ENCODE results near the gene SNRK.

Gene SNRK, protein sequence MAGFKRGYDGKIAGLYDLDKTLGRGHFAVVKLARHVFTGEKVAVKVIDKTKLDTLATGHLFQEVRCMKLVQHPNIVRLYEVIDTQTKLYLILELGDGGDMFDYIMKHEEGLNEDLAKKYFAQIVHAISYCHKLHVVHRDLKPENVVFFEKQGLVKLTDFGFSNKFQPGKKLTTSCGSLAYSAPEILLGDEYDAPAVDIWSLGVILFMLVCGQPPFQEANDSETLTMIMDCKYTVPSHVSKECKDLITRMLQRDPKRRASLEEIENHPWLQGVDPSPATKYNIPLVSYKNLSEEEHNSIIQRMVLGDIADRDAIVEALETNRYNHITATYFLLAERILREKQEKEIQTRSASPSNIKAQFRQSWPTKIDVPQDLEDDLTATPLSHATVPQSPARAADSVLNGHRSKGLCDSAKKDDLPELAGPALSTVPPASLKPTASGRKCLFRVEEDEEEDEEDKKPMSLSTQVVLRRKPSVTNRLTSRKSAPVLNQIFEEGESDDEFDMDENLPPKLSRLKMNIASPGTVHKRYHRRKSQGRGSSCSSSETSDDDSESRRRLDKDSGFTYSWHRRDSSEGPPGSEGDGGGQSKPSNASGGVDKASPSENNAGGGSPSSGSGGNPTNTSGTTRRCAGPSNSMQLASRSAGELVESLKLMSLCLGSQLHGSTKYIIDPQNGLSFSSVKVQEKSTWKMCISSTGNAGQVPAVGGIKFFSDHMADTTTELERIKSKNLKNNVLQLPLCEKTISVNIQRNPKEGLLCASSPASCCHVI

DNA sequence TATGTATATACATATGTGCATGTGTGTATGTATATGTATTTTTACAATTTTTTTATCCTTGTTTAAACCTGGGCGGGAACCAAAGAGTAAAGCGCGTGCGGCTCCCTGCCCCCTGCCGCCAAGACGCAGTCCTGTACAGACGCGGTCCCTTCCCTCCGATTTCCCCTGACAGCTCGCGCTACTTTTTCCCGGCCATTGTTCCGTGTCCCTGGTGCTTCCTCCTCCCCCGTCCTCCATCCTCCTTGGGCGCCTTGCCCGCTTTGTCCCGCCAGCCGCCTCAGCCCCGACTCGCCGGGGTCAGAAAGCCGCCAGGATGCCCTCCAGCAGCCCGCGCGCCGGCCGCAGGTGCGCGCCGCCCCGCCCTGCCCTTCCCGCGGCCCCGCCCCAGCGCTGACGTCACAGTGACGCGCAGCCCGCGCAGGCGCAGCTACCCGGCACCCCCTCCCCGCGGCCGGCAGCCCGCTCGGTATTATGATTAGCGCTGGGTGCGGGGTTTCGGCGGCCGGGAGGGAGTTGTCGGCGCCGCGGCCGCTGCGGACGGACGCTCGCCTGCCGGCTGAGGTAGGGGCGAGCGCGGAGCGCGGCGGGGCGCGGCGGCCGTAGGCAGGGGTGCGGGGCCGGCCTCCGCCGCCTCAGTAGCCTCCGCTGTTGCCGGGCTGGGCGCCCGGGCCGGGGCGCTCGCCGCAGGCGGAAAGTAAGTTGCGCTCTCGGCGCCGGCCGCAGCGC is at the start of gene SNRK:
Gene SNRK (plus strand): TSS at position 426 of the 726 bp plus-strand sequence. CDS start 16,664 bp downstream, outside the sequence.
- DNase-seq (ENCODE audit: low read depth): peak; percentile 57
- TF ChIP-seq, protein P1, sequence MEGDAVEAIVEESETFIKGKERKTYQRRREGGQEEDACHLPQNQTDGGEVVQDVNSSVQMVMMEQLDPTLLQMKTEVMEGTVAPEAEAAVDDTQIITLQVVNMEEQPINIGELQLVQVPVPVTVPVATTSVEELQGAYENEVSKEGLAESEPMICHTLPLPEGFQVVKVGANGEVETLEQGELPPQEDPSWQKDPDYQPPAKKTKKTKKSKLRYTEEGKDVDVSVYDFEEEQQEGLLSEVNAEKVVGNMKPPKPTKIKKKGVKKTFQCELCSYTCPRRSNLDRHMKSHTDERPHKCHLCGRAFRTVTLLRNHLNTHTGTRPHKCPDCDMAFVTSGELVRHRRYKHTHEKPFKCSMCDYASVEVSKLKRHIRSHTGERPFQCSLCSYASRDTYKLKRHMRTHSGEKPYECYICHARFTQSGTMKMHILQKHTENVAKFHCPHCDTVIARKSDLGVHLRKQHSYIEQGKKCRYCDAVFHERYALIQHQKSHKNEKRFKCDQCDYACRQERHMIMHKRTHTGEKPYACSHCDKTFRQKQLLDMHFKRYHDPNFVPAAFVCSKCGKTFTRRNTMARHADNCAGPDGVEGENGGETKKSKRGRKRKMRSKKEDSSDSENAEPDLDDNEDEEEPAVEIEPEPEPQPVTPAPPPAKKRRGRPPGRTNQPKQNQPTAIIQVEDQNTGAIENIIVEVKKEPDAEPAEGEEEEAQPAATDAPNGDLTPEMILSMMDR (conservative IDR thresholded peaks at IDR 0.05; ENCODE audit: low read length): peak; percentile 12; the same call in 1 of the 2 replicates
- peak within 1 kb of the TSS; percentile 83 for H3K4me3 ChIP-seq (ENCODE audit: low read length)

DNA sequence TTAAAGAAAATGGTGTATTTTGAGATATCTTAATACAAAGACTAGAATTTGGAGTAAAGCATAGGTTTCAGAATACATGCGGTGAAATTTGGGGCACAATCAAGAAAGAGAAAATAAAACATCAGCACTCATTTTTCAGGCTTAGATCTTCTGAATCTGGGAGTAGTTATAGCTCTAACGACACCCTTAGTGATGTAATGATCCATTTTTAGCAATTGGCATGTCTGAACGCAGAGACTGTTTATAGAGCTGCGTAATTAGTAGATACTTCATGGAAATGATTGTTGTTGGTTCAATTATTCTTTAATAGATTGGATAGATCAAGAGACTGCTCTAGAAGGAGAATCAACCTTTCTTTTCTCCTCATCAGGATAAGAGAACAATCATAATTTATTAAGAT is 47.5 kb upstream of the SNRK start:
- no peak overlapping the region for H3K4me3 ChIP-seq (ENCODE audit: low read length)
- DNase-seq (ENCODE audit: low read depth): peak; percentile 22
- TF ChIP-seq, protein P1 (conservative IDR thresholded peaks at IDR 0.05; ENCODE audit: low read length): no peak

DNA sequence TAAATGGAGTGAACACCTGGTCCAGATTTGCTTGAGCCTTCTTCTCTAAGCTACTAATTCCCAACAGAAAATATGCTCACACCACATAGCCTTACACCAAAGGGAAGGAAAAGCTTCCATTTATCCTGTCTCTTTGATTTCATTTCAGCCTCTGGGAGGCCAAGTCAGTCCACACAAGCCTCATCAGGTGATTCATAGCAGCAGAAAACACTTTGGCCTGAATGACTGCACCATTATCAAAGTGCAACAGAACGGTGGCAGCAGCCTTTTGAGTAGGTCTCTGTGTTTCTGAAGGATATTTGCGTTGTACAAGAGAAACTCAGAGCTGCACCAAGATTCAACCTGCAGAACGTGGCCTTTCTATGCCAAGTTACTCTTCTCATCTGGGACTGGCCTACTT is 46.6 kb upstream of the SNRK start:
- TF ChIP-seq, protein P1 (conservative IDR thresholded peaks at IDR 0.05; ENCODE audit: low read length): no peak
- no peak for DNase-seq (ENCODE audit: low read depth)

DNA sequence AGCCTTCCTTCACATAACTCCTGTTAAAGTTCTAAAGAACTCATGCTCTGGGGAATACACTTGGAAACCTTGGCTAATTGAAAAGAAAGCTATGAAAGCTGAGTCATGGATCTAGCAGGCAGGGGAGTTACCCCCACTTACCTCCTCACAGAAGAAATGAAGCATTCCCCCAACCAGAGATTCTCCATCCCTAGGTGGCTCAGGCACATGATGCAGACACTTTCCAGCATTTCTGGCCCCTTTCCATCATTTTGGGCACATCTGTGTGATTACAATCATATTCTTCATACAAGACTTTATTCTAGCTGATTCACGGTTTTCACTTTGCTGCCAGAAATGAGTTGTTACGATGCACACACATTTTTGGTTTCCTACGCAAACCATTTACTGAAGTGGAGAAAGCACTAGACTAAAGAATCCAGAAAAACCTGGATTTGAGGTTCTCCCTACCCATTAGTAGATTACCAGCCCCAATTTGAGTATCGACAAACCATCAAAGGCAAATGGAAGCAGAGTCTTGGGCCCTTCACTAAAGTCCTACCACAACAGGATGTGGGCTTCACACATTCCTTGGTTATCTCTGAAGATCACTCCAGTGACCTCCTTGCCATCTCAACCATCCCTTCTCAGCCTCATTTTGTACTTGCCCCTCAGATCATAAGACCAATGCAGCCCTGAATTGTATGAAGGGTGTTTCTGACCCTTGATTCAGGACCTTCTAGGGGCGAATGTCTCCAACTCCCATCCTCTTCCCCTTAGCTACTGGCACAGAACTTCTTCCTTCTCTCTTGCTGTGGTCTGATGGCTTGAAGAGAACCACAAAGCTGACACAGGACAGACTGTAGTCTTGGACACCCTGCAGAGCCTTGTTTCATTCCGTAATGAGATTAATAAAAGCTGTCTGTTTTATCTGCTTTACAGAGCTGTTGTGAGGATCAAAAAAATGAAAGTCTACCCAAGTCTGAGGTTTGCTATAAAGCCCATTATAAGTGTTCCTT is 42.5 kb upstream of the SNRK start:
- H3K4me3 ChIP-seq (ENCODE audit: low read length): no peak overlapping the region
- TF ChIP-seq, protein P1 (conservative IDR thresholded peaks at IDR 0.05; ENCODE audit: low read length): no peak
- peak; percentile 70 for DNase-seq (ENCODE audit: low read depth)

More for the DNA sequence above, 46.6 kb upstream of the SNRK start:
- no peak overlapping the region for H3K4me3 ChIP-seq (ENCODE audit: low read length)

DNA sequence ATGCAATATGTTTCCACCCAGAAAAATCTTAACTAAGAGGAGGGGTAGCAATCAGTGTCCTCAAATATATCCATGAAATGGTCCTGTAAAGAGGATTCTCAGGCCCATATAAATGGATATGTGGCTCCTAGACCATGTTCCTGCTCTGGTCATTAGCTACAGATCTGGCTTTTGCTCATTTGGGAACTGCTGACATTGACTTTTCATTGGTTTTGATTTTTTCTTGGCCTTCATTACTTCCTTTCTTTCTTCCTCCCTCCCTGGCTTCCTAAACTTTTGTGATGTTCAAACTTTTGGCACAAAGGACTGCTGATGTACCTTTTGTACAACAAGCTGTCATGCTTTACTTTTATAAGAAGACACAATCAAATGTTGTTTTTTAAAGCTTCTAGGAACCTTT is 41.6 kb upstream of the SNRK start:
- DNase-seq (ENCODE audit: low read depth): no peak
- TF ChIP-seq, protein P1 (conservative IDR thresholded peaks at IDR 0.05; ENCODE audit: low read length): no peak
- no peak overlapping the region for H3K4me3 ChIP-seq (ENCODE audit: low read length)

DNA sequence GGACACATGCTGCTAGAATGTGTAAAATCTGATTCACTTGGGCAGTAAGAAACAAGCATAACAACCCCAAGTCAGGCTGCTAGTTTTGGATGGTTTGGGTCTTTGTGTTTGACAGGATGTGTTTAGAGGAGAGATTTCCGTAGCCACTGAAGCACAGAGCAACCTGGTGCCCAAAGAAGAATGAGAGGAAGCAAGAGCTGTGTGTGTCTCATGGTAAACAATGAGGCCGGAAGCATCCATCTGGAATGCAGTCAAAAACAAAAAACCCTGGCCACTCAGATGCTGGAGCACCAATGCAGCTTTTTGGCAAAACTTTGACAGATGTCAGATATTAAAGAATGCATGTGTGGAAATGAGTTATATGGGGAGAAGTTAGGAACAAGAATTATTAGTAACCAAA is 39.4 kb upstream of the SNRK start:
- no peak overlapping the region for H3K4me3 ChIP-seq (ENCODE audit: low read length)
- TF ChIP-seq, protein P1 (conservative IDR thresholded peaks at IDR 0.05; ENCODE audit: low read length): no peak
- DNase-seq (ENCODE audit: low read depth): no peak

Measured in AG10803 (cell line).